ACC112 (cell line): Measurements from ENCODE around the gene NPS.

Experiments used
- H2AFZ ChIP-seq: fragments of 200-600 bp; sonication (generic); one replicate; pipeline ENCODE4 v1.6.0; 2017; ENCODE audit warnings: antibody characterized with exemption, low read length; ENCODE audit not compliant: unreplicated experiment
- H3K27ac ChIP-seq: fragments of 200-600 bp; sonication (generic); 2 replicates; pipeline ENCODE4 v1.5.1; 2014; ENCODE audit warnings: low read depth, mild to moderate bottlenecking, antibody characterized with exemption, low read length, moderate library complexity
- H3K27me3 ChIP-seq: fragments of 200-600 bp; sonication (generic); 2 replicates; pipeline ENCODE4 v1.6.1; 2014; ENCODE audit warnings: mild to moderate bottlenecking, antibody characterized with exemption, low read length, moderate library complexity, mixed read lengths; ENCODE audit not compliant: insufficient read depth
- H3K36me3 ChIP-seq: fragments of 200-600 bp; sonication (generic); 2 replicates; pipeline ENCODE4 v1.6.1; 2016; ENCODE audit warnings: mild to moderate bottlenecking, antibody characterized with exemption, low read length, moderate library complexity, mixed read lengths; ENCODE audit not compliant: insufficient read depth
- H3K4me1 ChIP-seq: fragments of 200-600 bp; sonication (generic); one replicate; pipeline ENCODE4 v1.6.1; 2016; ENCODE audit warnings: low read length, mixed read lengths; ENCODE audit not compliant: insufficient read depth, unreplicated experiment, control insufficient read depth
- H3K4me3 ChIP-seq: fragments of 200-600 bp; sonication (generic); 2 replicates; pipeline ENCODE4 v1.5.1; 2014; ENCODE audit warnings: mild to moderate bottlenecking, low read depth, low read length
- H3K79me2 ChIP-seq: fragments of 200-600 bp; sonication (generic); one replicate; pipeline ENCODE4 v1.6.0; 2016; ENCODE audit warnings: low read length; ENCODE audit not compliant: control insufficient read depth, unreplicated experiment, insufficient read depth

NPS gene

GRCh38 chr10:127577376-127578258, 28.5 kb downstream of the NPS start:
- Histone ChIP-seq H3K4me3 (no peak overlapping the region), H3K27me3 (peaks cover 14% of the 10 kb centered on the region), H3K4me1 (no peaks in the 10 kb centered on the region), H3K36me3 (no peaks in the 10 kb centered on the region), H3K27ac (no peak overlapping the region), H3K79me2 (no peaks in the 10 kb centered on the region), H2AFZ (no peak overlapping the region)

GRCh38 chr10:127578259-127578960, 29.3 kb downstream of the NPS start:
- no peaks in the 10 kb centered on the region for H3K4me1 ChIP-seq
- no peak overlapping the region for H3K27ac ChIP-seq
- H3K27me3 ChIP-seq, result peaks cover 20% of the 10 kb centered on the region
- no peaks in the 10 kb centered on the region for H3K79me2 ChIP-seq
- H3K36me3 ChIP-seq, result no peaks in the 10 kb centered on the region
- H3K4me3 ChIP-seq, result no peak overlapping the region
- no peak overlapping the region for H2AFZ ChIP-seq

GRCh38 chr10:127578961-127579305, 29.8 kb downstream of the NPS start:
- H3K27me3 ChIP-seq, result peaks cover 23% of the 10 kb centered on the region
- no peaks in the 10 kb centered on the region for H3K4me1 ChIP-seq
- H3K36me3 ChIP-seq, result no peaks in the 10 kb centered on the region
- H3K4me3 ChIP-seq, result no peak overlapping the region
- no peak overlapping the region for H2AFZ ChIP-seq
- H3K79me2 ChIP-seq, result no peaks in the 10 kb centered on the region
- no peak overlapping the region for H3K27ac ChIP-seq

GRCh38 chr10:127579640-127580039, 30.5 kb downstream of the NPS start:
- Histone ChIP-seq H3K27ac (no peak overlapping the region), H3K4me1 (no peaks in the 10 kb centered on the region), H3K79me2 (no peaks in the 10 kb centered on the region), H2AFZ (no peak overlapping the region), H3K27me3 (peaks cover 24% of the 10 kb centered on the region), H3K4me3 (no peak overlapping the region), H3K36me3 (no peaks in the 10 kb centered on the region)

- H3K4me1 ChIP-seq, result no peaks in the 10 kb centered on the region
- no peaks in the 10 kb centered on the region for H3K79me2 ChIP-seq
- H3K36me3 ChIP-seq, result no peaks in the 10 kb centered on the region
- H3K4me3 ChIP-seq, result no peak overlapping the region
- H2AFZ ChIP-seq, result no peak overlapping the region
- H3K27ac ChIP-seq, result no peak overlapping the region
- peaks cover 22% of the 10 kb centered on the region for H3K27me3 ChIP-seq
Observed at GRCh38 chr10:127580822-127581221, 31.7 kb downstream of the NPS start.

GRCh38 chr10:127585519-127586023, 36.5 kb downstream of the NPS start:
- Histone ChIP-seq H3K27ac (no peak overlapping the region), H3K4me1 (no peaks in the 10 kb centered on the region), H2AFZ (no peak overlapping the region), H3K79me2 (no peaks in the 10 kb centered on the region), H3K4me3 (no peak overlapping the region), H3K27me3 (peaks cover 14% of the 10 kb centered on the region), H3K36me3 (no peaks in the 10 kb centered on the region)

GRCh38 chr10:127587668-127588365, 38.7 kb downstream of the NPS start:
- Histone ChIP-seq H3K79me2 (no peaks in the 10 kb centered on the region), H2AFZ (no peak overlapping the region), H3K27me3 (peaks cover 11% of the 10 kb centered on the region; the same call in 1 of the 2 replicates), H3K4me3 (no peak overlapping the region), H3K27ac (no peak overlapping the region), H3K4me1 (no peaks in the 10 kb centered on the region), H3K36me3 (no peaks in the 10 kb centered on the region)

GRCh38 chr10:127592586-127592985, 43.5 kb downstream of the NPS start:
- Histone ChIP-seq H3K4me3 (no peak overlapping the region), H3K27me3 (0 out of 2 replicates have a peak, but pooled peaks cover 4% of the 10 kb centered on the region), H3K79me2 (no peaks in the 10 kb centered on the region), H2AFZ (no peak overlapping the region), H3K36me3 (no peaks in the 10 kb centered on the region), H3K27ac (no peak overlapping the region), H3K4me1 (no peaks in the 10 kb centered on the region)

- no peak overlapping the region for H3K27ac ChIP-seq
- no peaks in the 10 kb centered on the region for H3K27me3 ChIP-seq
- H2AFZ ChIP-seq, result no peak overlapping the region
- H3K4me3 ChIP-seq, result no peak overlapping the region
- no peaks in the 10 kb centered on the region for H3K79me2 ChIP-seq
- H3K4me1 ChIP-seq, result no peaks in the 10 kb centered on the region
- no peaks in the 10 kb centered on the region for H3K36me3 ChIP-seq
Observed at GRCh38 chr10:127600479-127600878, 51.4 kb downstream of the NPS start.
